Adrenal gland (tissue), 12 donors: ENCODE data around the gene FAM131A. TPM values are rescaled to one million over a fixed set of nuclear protein-coding genes. Genes with fewer than 3 reads are reported as not detected.

ENCODE experiments used
- DNase-seq, 7 donors: peaks; one replicate each; pipeline ENCODE4 v3.0.0-alpha.2; 2019 to 2020
- H3K27ac ChIP-seq, 5 donors: fragments of 200-600 bp; sonication (generic) in 4 of 5; 1 replicate in 3 of 5; 2 replicates in 2 of 5; pipeline versions ENCODE4 v1.5.1 to v1.8.0; 2016 to 2020; ENCODE audit warnings: mild to moderate bottlenecking in 1 of 5
- H3K27me3 ChIP-seq: fragments of 200-600 bp; 2 replicates; pipeline ENCODE4 v1.8.0; 2021
- H3K36me3 ChIP-seq, 2 donors: fragments of 200-600 bp; replicated peaks in 1 of 2; 1 replicate in 1 of 2; 2 replicates in 1 of 2; pipeline versions ENCODE4 v1.5.1 to v1.8.0; 2018 to 2022
- H3K4me1 ChIP-seq, 2 donors: fragments of 200-600 bp; replicated peaks in 1 of 2; 1 replicate in 1 of 2; 2 replicates in 1 of 2; pipeline versions ENCODE4 v1.5.1 to v1.8.0; 2018 to 2021
- H3K4me3 ChIP-seq, 4 donors: fragments of 200-600 bp; sonication (generic) in 3 of 4; one replicate each; pipeline ENCODE4 v1.5.1; 2016 to 2018
- H3K9me3 ChIP-seq, 3 donors: fragments of 200-600 bp; sonication (generic) in 1 of 3; replicated peaks in 1 of 3; 1 replicate in 2 of 3; 2 replicates in 1 of 3; pipeline versions ENCODE4 v1.5.1 to v1.8.0; 2016 to 2021
- POLR2A ChIP-seq, 2 donors: fragments of 450-650 bp; IDR thresholded peaks; one replicate each; pipeline ENCODE4 v1.6.1; 2017; ENCODE audit warnings: antibody characterized with exemption in 2 of 2, mild to moderate bottlenecking in 2 of 2, moderate library complexity in 1 of 2
- WGBS, 4 donors: extraction: QIAGEN DNeasy Blood & Tissue Kit in 2 of 4; methylation state at CpG; one replicate each; pipeline versions ENCODE4 v1.1.5 to v1.1.7; 2013 to 2017; 5-methylcytosine and 5-hydroxymethylcytosine counted together
- intact Hi-C, 2 donors: fragments of 100-400 bp; cut with DNase I; formaldehyde crosslinking; loops; one replicate each; pipeline versions ENCODE4 v1.14.1 to v1.15.0; 2022 to 2023
- polyA plus RNA-seq, 3 donors: library from polyadenylated mRNA; stranded (reverse); fragments of 200-250 nt in 2 of 3; fragments of 350-450 nt in 1 of 3; fragmentation: Illumina TruSeq in 1 of 3; extraction: RNeasy Lipid Tissue Mini Kit (QIAGEN cat#74804) in 1 of 3; gene quantifications; one replicate each; pipeline ENCODE4 v1.2.3, GENCODE V29; 2013 to 2014
- total RNA-seq, 9 donors: library from RNA; depleted of rRNA in 4 of 9; stranded (reverse); fragments of >200 nt in 4 of 9; fragments of 120-200 nt in 1 of 9; fragmentation: NEBNext Ultra II Directional in 1 of 9; extraction: Animal tissue kit (Norgen Biotek cat#: 25700) in 1 of 9; gene quantifications; one replicate each; pipeline versions ENCODE4 v1.1.0 to v1.2.4, GENCODE V29; 2013 to 2023
- TF ChIP-seq, protein P1 (sequence below), 6 experiments: fragments of 450-650 bp in 4 of 6; fragments of 200-600 bp in 2 of 6; sonication (generic) in 1 of 6; IDR thresholded peaks; 1 replicate in 5 of 6; 2 replicates in 1 of 6; pipeline versions ENCODE4 v1.5.1 to v1.8.0; 2016 to 2021; ENCODE audit warnings: antibody characterized with exemption in 6 of 6, mild to moderate bottlenecking in 2 of 6, moderate library complexity in 1 of 6
- donor health status: healthy with polysubstance abuse.
- donor health status: Bipolar disorder and iron deficiency.
- donor health status: DM: yes; HTN: yes; CAD: no.
- donor health status: DM: no; HTN: no; CAD: no.
- donor health status: DM: no; HTN: no; CAD: no.
- donor health status: DM: yes; HTN: yes; CAD: no.

Gene FAM131A
- total and polyA plus RNA-seq, 12 donors = 13.3 to 43.0 (median 33.7) TPM

DNA sequence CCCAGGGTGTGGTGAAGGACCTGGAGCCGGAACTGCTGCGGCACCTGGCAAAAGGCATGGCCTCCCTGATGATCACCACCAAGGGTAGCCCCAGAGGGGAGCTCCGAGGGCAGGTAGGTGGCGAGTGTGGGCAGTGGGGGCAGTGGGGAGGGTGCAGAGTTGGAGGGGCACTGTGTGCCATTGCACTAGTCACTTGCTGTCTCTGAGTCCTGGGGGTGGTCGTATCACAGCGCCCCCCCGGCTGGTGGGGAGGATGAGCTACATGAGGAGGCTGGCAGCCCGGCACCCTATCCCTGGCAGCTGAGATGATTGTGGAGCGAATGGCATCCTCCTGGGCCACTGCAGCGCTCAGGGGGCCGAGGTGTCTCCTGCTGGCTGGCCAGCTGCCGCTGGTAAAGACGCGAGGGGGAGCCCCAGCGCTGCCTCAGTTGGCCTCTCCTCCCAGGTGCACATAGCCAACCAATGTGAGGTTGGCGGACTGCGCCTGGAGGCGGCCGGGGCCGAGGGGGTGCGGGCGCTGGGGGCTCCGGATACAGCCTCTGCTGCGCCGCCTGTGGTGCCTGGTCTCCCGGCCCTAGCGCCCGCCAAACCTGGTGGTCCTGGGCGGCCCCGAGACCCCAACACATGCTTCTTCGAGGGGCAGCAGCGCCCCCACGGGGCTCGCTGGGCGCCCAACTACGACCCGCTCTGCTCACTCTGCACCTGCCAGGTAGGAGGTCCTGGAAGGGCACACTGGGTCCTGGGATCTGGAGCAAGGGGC is 48.8 kb downstream of the FAM131A start:
- Histone ChIP-seq H3K4me1 (peaks cover 0 to 4% of the 10 kb centered on the region in 2 donors), H3K27ac (no peak overlapping the region), H3K36me3 (no peaks in the 10 kb centered on the region), H3K4me3 (no peak overlapping the region), H3K27me3 (peaks cover 4% of the 10 kb centered on the region), H3K9me3 (no peaks in the 10 kb centered on the region)
- no peak for TF ChIP-seq POLR2A (IDR thresholded peaks at IDR 0.05)
- TF ChIP-seq, protein P1, sequence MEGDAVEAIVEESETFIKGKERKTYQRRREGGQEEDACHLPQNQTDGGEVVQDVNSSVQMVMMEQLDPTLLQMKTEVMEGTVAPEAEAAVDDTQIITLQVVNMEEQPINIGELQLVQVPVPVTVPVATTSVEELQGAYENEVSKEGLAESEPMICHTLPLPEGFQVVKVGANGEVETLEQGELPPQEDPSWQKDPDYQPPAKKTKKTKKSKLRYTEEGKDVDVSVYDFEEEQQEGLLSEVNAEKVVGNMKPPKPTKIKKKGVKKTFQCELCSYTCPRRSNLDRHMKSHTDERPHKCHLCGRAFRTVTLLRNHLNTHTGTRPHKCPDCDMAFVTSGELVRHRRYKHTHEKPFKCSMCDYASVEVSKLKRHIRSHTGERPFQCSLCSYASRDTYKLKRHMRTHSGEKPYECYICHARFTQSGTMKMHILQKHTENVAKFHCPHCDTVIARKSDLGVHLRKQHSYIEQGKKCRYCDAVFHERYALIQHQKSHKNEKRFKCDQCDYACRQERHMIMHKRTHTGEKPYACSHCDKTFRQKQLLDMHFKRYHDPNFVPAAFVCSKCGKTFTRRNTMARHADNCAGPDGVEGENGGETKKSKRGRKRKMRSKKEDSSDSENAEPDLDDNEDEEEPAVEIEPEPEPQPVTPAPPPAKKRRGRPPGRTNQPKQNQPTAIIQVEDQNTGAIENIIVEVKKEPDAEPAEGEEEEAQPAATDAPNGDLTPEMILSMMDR (IDR thresholded peaks at IDR 0.05) = no peak
- no peak for DNase-seq
- 78 to 88% (median 79%) methylated on average over 5 to 37 of the region's 37 CpGs for WGBS, 4 donors
- intact Hi-C loops = no loop called here

DNA sequence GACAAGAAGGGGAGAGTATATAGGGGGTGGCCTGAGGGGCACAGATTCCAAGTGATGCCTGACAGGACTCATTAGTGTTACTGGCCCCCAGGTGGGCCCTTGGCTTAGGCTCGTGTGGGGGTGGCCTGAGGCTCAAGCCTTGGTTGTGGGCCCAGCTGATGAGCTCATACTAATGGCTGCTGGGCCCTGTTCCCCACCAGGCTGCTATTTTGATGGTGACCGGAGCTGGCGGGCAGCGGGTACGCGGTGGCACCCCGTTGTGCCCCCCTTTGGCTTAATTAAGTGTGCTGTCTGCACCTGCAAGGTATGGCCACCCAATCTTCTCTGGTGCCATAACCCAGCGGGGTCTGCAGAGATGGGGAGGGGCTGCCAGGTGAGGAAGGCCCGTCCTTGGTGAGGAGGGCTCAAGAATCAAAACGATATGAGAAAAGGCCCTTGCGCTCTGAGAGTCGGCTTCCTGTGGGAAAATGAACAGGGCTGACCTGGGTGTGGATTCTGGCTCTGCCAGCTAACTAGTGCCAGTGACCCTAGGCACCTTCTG is 49.8 kb downstream of the FAM131A start:
- TF ChIP-seq, protein P1 (IDR thresholded peaks at IDR 0.05) = no peak
- no peak for TF ChIP-seq POLR2A (IDR thresholded peaks at IDR 0.05)
- H3K4me1 ChIP-seq = no peaks in the 10 kb centered on the region
- peaks cover under 1% of the 10 kb centered on the region for H3K27me3 ChIP-seq
- no peak overlapping the region for H3K27ac ChIP-seq
- no peaks in the 10 kb centered on the region for H3K9me3 ChIP-seq
- DNase-seq = no peak
- intact Hi-C loops = no loop called here
- 92 to 96% (median 94%) methylated on average over 6 to 12 of the region's 12 CpGs for WGBS, 4 donors
- H3K36me3 ChIP-seq = no peaks in the 10 kb centered on the region
- H3K4me3 ChIP-seq = no peak overlapping the region

DNA sequence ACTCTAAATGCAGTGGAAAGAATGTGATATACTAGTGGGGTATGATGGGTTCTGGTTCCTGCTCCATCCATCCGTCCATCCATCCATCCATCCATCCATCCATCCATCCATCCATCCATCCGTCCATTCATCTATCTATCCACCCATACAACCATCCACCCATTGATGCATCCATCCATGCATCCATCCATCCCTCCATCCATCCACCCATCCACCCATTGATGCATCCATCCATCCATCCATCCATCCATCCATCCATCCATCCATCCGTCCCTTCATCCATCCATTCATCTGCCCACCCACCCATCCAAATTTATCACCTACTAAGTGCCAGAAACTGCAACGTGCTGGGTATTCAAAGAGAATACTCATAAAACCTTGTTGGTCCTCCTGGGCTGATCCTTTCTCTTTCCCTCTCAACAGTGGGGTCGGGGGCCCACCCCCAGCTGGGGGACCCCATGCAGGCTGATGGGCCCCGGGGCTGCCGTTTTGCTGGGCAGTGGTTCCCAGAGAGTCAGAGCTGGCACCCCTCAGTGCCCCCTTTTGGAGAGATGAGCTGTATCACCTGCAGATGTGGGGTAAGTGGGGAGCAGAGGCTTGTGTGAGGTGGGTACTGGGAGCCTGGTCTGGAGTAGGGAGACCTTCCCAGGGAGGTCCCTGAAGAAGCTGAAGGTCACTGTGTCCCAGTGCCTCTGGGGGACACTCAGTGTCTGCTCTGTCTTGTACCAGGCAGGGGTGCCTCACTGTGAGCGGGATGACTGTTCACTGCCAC is 51.0 kb downstream of the FAM131A start:
- Histone ChIP-seq H3K4me1 (no peaks in the 10 kb centered on the region), H3K9me3 (no peaks in the 10 kb centered on the region), H3K36me3 (no peaks in the 10 kb centered on the region), H3K4me3 (no peak overlapping the region), H3K27me3 (no peaks in the 10 kb centered on the region), H3K27ac (no peak overlapping the region)
- DNase-seq = no peak
- WGBS, 4 donors = 70 to 77% (median 75%) methylated on average over 6 to 8 of the region's 8 CpGs
- intact Hi-C loops = no loop called here
- TF ChIP-seq POLR2A (IDR thresholded peaks at IDR 0.05) = no peak
- TF ChIP-seq, protein P1 (IDR thresholded peaks at IDR 0.05) = no peak

DNA sequence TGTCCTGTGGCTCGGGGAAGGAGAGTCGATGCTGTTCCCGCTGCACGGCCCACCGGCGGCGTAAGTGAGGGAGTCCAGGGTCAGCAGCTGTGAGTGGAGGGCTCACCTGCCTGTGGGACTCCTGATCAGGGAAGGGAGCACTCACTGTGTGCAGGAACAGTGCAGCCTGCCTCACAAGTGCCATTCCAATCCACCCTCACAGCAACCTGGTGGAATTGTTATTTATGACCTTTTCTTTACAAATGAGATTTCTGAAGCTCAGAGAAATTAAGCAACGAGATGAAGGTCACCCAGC is 51.5 kb downstream of the FAM131A start:
- Histone ChIP-seq H3K9me3 (no peaks in the 10 kb centered on the region), H3K27ac (no peak overlapping the region), H3K4me3 (no peak overlapping the region), H3K27me3 (no peaks in the 10 kb centered on the region), H3K36me3 (no peaks in the 10 kb centered on the region), H3K4me1 (no peaks in the 10 kb centered on the region)
- intact Hi-C loops = no loop called here
- WGBS, 4 donors = 30 to 75% (median 64%) methylated on average over 2 to 8 of the region's 8 CpGs
- TF ChIP-seq, protein P1 (IDR thresholded peaks at IDR 0.05) = no peak
- no peak for TF ChIP-seq POLR2A (IDR thresholded peaks at IDR 0.05)
- no peak for DNase-seq
